NCI-H446 (cell line): Measurements from ENCODE around the gene CTNNAL1.
"Not testable (repeated sequence)": the region's sequence is repeated elsewhere in the genome, so short reads cannot be mapped to it uniquely, and the experiment has no call there.

Experiments used
- DNase-seq, 2 experiments: peaks; one replicate each; lab custom pipeline; 2025; lab: John Stamatoyannopoulos, UW

The CTNNAL1 gene, protein sequence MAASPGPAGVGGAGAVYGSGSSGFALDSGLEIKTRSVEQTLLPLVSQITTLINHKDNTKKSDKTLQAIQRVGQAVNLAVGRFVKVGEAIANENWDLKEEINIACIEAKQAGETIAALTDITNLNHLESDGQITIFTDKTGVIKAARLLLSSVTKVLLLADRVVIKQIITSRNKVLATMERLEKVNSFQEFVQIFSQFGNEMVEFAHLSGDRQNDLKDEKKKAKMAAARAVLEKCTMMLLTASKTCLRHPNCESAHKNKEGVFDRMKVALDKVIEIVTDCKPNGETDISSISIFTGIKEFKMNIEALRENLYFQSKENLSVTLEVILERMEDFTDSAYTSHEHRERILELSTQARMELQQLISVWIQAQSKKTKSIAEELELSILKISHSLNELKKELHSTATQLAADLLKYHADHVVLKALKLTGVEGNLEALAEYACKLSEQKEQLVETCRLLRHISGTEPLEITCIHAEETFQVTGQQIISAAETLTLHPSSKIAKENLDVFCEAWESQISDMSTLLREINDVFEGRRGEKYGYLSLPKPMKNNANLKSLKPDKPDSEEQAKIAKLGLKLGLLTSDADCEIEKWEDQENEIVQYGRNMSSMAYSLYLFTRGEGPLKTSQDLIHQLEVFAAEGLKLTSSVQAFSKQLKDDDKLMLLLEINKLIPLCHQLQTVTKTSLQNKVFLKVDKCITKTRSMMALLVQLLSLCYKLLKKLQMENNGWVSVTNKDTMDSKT

DNA sequence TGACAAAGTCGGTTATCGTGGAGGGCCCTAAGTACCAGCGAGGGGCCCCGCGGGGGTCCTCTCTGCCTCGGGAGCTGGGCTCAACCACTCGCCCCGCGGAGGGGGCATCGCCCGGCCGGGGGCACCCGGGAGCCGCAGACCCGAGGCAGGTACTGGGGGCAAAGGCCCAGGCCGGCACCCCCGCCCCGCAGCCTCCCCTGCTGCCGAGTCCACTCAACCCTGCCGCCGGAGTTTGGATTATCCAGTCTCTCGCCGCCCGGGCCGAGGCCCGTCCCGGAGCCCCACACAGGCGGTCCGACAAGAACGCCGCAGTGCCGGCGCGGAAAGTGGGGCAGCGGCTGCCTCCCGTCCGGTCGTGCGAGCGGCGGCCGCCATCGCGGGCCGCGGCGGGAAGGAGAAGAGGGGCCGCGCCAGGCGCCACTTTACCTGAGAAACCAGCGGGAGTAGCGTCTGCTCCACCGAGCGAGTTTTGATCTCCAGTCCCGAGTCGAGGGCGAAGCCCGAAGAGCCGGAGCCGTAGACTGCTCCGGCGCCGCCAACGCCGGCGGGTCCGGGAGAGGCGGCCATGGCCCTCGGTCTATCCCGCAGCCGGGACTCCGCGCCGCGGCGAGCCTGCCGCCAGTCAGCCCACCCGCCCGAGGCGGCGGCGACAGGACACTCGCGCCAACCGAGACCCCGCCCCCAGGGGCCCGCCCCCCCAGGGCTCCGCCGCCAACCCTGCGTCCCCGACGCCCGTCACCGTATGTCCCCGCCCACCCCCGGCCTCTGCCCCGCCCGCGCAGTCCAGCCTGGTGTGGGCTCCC lies at the start of gene CTNNAL1:
TSS of gene CTNNAL1 (minus strand) at position 624 of the 803 bp plus-strand sequence. CDS start at position 567, 57 bp downstream.
- DNase-seq, result peak; percentile 10 to 80

- DNase-seq, result no peak
Observed at GRCh38 chr9:109062543-109062942, 49.2 kb upstream of the CTNNAL1 start.

GRCh38 chr9:109060191-109060590 lies 46.9 kb upstream of the CTNNAL1 start:
- no peak for DNase-seq

DNA sequence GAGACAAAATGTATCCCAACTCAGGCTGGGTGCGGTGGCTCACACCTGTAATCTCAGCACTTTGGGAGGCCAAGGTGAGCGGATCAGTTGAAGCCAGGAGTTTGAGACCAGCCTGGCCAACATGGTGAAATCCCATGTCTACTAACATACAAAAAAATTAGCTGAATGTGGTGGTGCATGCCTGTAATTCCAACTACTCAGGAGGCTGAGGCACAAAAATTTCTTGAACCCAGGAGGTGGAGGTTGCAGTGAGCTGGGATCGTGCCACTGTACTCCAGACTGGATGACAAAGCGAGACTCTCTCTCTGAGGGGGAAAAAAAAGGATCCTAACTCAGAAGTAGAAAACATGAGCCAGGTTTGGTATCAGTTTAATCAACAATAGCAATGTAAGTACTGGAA lies 39.8 kb upstream of the CTNNAL1 start:
- not testable (repeated sequence) for DNase-seq

- DNase-seq, result no peak
Observed at GRCh38 chr9:109052416-109052815, 39.1 kb upstream of the CTNNAL1 start.

DNA sequence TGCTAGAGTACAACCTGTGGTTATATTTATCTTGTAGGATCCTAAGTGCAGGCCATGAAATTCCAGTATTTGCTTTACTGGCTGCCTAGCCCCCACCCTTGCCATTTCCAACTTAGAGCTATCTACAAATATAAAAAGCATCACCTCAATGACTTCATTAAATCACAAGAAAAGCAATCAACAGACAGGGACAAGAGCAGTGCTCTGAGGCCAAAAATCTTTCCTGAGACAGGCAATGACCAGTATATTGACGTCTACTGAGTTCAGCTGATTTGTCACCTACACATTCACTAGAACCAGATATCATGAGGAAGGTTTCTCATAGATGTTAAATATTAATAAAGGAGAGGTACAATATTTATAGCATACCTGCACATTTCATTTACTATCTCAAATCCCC lies 38.4 kb upstream of the CTNNAL1 start:
- DNase-seq, result no peak

DNA sequence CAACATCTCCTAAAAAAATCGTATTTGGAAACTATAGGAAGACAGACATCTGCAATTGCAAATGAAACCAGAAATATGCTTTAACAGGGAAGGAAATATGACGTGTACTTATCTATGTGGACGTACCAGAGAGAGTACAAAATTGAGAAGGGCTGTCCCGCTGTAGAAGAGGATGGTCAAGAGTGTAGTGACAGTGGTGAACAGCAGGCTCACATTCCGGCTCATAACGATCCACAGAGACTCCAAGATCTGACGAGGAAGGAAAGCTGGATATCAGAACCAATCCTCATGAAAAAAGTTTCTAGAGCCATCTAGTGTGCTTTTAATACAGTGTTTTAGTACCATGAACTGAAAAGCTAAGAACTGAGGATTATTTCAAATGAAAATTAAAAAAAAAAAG lies 37.1 kb upstream of the CTNNAL1 start:
- no peak for DNase-seq

DNA sequence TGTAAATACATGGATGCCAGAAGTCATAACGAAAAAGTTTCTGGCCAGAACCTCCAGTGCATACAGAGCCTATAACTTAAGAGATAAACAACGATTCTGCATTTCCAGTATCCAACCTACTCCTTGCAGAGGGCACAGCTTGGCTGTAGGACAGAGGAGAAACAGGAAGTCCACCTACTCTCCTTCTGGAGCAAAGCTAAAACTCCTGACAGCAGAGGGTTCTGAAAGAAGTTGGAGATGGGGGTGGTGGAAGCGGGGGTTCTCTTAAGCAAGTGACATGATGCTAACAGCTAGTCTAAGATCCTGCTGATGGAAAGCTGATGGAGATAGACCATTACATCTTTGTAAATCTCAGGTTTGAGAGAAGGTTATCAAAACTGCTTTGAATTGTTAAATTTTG lies 35.5 kb upstream of the CTNNAL1 start:
- DNase-seq, result no peak

- DNase-seq, result no peak
Observed at GRCh38 chr9:109047259-109047658, 34.0 kb upstream of the CTNNAL1 start.

- DNase-seq, result no peak
Observed at GRCh38 chr9:109046346-109046745, 33.0 kb upstream of the CTNNAL1 start.

DNA sequence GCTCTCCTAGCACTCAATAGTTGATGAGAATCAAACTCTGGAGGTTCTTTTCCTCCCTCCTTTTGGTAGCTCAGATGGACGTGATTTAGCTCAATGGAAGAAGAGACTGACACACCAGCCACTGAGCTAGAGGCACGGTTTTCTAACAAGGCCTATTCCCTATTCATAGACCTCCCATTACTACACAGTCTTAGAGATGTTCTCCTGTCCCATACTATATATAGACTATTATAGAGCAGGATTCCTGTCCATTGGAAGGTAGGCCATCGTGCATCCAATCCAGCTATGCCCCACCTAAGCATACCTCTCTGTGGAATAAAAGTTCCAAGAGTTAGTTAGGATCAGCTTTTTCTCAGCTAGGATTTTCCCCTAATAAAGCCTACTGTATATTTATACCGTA lies 30.3 kb upstream of the CTNNAL1 start:
- DNase-seq, result no peak

DNA sequence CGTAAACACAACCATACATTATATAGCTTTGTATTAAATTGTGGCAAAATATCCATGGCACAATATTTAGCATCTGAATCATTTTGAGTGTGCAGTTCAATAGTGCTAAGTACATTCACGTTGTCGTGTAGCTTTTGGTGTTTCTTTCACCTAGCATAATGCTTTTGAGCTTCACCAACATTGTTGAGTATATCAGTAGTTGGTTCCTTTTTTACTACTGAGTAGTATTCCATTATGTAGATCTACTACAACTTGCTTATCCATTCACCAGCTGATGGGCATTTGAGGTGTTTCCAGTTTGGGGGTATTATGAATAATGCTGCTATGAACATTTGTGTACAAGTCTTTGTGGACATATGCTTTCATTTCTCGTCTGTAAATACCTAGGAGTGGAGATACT lies 27.3 kb upstream of the CTNNAL1 start:
- no peak for DNase-seq

DNA sequence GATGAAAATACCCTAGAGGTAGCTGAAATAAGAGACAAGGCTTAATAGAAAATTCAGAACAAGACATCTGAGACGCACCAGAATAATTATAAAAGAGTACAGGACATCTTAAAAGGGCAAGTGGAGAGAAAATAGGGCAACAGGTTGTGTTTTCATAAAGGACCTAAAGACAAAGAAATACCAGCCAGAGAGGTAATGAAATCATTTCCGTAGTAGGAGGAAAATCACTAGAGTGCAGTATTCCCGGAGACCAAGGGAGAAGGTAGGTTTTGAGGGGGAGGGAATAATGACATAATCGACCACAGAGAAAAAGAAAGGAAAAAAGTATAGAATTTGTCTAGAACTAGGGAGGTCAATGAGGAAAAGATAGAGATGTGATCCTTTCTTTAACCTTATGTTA lies 26.2 kb upstream of the CTNNAL1 start:
- DNase-seq, result no peak

- DNase-seq, result no peak
Observed at GRCh38 chr9:109037946-109038715, 24.8 kb upstream of the CTNNAL1 start.

GRCh38 chr9:109036744-109037680 lies 23.7 kb upstream of the CTNNAL1 start:
- no peak for DNase-seq

DNA sequence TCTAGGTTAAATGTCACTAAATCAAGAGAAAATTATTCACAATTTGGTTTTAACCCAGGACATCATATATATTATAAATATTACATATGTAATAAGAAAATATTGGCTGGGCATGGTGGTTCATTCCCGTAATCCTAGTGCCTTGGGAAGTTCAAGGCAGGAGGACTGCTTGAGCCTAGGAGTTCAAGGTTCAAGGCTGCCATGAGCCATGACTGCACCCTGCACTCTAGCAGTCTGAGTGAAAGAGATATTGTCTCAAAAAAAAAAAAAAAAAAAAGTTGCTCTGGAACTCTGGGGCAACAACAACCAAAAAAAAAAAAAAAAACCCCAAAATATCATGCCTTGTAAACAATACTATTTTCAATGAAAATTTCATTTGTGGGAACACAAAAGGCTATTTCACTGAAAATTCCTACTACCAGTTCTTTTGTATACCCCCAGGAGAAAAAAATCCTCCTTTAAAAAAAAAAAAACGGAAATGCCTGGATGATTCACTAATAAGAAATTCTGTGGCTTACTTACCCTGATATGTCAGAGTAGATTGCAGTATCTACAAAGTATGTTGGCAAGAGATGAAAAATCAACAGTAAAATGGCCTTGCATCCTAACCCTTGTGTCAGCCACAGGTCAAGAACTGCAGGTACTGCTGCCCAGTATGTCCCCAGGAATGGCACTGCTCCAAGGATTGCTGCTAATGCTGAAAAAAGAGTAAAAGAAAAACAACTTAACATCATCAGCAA lies 22.6 kb upstream of the CTNNAL1 start:
- no peak for DNase-seq

GRCh38 chr9:109033941-109034700 lies 20.8 kb upstream of the CTNNAL1 start:
- no peak for DNase-seq

DNA sequence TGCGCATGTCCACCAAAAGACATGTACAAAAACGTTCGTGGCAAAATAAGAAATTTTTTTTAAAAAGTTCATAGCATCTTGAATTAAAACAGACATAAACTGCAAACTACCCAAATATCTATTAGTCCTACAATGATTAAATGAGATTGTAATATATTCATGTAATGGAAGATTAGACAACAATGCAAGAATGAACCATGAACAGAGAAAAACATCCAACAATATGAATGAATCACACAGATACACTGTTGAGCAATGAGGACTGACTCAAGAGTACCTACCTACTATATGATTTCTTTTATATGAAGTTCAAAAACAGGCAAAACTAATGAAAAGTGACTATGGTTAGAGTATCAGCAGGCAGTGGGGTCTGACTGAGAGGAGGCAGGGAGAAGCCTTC lies 17.9 kb upstream of the CTNNAL1 start:
- no peak for DNase-seq

- no peak for DNase-seq
Observed at GRCh38 chr9:109030426-109030825, 17.1 kb upstream of the CTNNAL1 start.
